Measurements from ENCODE around the gene GALNT16. TPM values are rescaled to one million over a fixed set of nuclear protein-coding genes. Genes with fewer than 3 reads are reported as not detected.
A peak's percentile ranks its signal among the peaks of the same experiment; 100 is the strongest.

Gene GALNT16
- total RNA-seq, 1 experiment from 2014 or later = 0.33 TPM

DNA sequence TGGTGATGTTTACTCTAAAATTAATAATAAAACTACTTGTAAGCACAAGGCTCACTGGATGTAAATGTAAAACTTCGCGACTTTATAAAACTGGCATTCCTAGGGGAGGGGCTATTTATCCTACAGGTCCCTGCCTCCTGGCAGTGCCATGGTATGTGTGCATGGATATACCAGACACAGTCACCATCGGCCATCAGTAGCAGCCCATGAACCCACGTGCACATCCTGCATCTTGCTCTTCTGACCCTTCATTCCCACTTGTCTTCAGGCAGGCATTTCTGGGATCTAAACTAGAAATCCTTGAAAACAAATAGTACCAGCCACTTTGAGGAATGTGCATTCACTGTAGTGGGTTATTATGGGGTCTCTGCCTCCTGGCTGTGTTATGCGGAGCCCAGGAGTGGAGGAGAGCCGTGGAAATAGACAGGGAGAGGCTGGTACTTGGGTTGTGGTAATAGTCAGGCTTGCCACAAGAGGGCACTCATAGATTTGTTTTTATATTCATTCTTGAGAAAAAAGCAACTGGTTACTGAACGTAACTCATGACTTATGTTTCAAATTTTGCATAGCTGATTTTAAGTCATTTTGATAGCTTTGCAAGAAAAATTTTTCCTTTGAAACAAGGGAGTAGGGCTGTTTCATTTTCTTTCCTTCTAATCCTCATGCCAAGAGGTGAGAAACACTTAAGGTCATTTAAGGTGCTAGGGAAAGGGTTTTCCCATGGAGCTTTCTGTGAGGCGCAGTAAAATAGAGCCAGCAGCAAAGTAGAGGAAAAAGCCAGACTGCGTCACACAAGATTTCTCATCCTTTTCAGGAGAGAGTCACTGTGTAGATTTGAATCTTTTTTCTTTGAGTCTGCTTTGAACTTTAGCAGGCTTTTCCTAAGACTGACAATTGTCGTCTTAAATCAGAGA lies 17.4 kb upstream of the GALNT16 start:
- Histone ChIP-seq H3K27me3 (ENCODE audit: low read length) (no peaks in the 10 kb centered on the region), H3K79me2 (ENCODE audit: low read length) (no peaks in the 10 kb centered on the region), H3K27ac (ENCODE audit: low read length) (no peak overlapping the region), H3K4me2 (ENCODE audit: low read length) (no peak overlapping the region), H3K9me2 (replicated peaks; ENCODE audit: low read length) (no peaks in the 10 kb centered on the region), H3K4me3 (ENCODE audit: low read length) (no peak overlapping the region), H3K9ac (ENCODE audit: low read length) (no peak overlapping the region), H3K4me1 (ENCODE audit: insufficient read depth, low read length) (no peaks in the 10 kb centered on the region), H2AFZ (ENCODE audit: low read length) (no peak overlapping the region), H3K9me3 (ENCODE audit: low read length) (no peaks in the 10 kb centered on the region), H4K20me1 (ENCODE audit: low read length) (no peaks in the 10 kb centered on the region), H3K36me3 (ENCODE audit: low read depth, low read length) (peaks cover 9% of the 10 kb centered on the region; the same call in 1 of the 2 replicates), H3F3A (ENCODE audit: low read length, unreplicated experiment) (no peaks in the 10 kb centered on the region)
- ChIA-PET CTCF (interaction anchor here (0.6 to 2.2 kb wide), 12 partner anchors 14 to 514 kb away, joined by 3 to 12 read pairs (median 4); no protein-coding TSS in a partner anchor), POLR2A (ENCODE audit: unreplicated experiment) (interaction anchor here (0.7 kb wide), 2 partner anchors 36 to 110 kb away, joined by 5 to 8 read pairs; no protein-coding TSS in a partner anchor)
- ATAC-seq (peak; percentile 89), DNase-seq (peak; percentile 79)
- intact Hi-C loops (cut with micrococcal nuclease) = loop anchor here (1.0 to 5.0 kb wide), 7 partner anchors 46 to 332 kb away; partner anchors contain the start of genes CCDC177, ERH and SLC39A9
- TF ChIP-seq, protein P1, sequence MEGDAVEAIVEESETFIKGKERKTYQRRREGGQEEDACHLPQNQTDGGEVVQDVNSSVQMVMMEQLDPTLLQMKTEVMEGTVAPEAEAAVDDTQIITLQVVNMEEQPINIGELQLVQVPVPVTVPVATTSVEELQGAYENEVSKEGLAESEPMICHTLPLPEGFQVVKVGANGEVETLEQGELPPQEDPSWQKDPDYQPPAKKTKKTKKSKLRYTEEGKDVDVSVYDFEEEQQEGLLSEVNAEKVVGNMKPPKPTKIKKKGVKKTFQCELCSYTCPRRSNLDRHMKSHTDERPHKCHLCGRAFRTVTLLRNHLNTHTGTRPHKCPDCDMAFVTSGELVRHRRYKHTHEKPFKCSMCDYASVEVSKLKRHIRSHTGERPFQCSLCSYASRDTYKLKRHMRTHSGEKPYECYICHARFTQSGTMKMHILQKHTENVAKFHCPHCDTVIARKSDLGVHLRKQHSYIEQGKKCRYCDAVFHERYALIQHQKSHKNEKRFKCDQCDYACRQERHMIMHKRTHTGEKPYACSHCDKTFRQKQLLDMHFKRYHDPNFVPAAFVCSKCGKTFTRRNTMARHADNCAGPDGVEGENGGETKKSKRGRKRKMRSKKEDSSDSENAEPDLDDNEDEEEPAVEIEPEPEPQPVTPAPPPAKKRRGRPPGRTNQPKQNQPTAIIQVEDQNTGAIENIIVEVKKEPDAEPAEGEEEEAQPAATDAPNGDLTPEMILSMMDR (conservative IDR thresholded peaks at IDR 0.05; ENCODE audit: low read depth, low read length) = peak; percentile 93
- TF ChIP-seq EZH2 (IDR thresholded peaks at IDR 0.05; ENCODE audit: low read length, unreplicated experiment) = no peak
- no peak for TF ChIP-seq EZH2phosphoT487 (IDR thresholded peaks at IDR 0.05; ENCODE audit: borderline replicate concordance, low read length)
- BruUV-seq (replicated peaks) = no TSS peak

DNA sequence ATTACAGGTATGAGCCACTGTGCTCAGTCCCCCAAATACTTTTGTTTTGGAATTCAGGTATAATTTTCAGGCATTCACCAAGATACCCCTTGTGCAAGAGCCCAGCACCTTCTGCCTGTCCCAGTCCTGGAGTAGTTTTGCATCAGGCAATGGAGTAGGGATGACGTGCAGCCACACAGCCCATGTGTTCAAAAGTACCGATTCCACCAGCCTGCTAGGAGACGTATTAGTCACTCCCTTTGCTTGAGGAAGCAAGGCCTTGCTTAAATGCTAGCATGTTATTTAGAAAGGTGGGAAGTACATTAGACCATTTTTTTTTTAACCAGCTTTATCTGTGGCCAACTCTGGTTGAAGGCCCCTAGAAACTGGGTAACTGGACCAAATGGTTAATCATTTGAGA lies 15.0 kb upstream of the GALNT16 start:
- Histone ChIP-seq H3K27me3 (ENCODE audit: low read length) (no peaks in the 10 kb centered on the region), H2AFZ (ENCODE audit: low read length) (no peak overlapping the region), H3K9me2 (replicated peaks; ENCODE audit: low read length) (no peaks in the 10 kb centered on the region), H3K9ac (ENCODE audit: low read length) (no peak overlapping the region), H4K20me1 (ENCODE audit: low read length) (no peaks in the 10 kb centered on the region), H3K4me1 (ENCODE audit: insufficient read depth, low read length) (no peaks in the 10 kb centered on the region), H3K9me3 (ENCODE audit: low read length) (no peaks in the 10 kb centered on the region), H3K79me2 (ENCODE audit: low read length) (no peaks in the 10 kb centered on the region), H3K4me2 (ENCODE audit: low read length) (no peak overlapping the region), H3K4me3 (ENCODE audit: low read length) (no peak overlapping the region), H3K36me3 (ENCODE audit: low read depth, low read length) (no peaks in the 10 kb centered on the region), H3F3A (ENCODE audit: low read length, unreplicated experiment) (no peaks in the 10 kb centered on the region), H3K27ac (ENCODE audit: low read length) (no peak overlapping the region)
- TF ChIP-seq EZH2phosphoT487 (IDR thresholded peaks at IDR 0.05; ENCODE audit: borderline replicate concordance, low read length) (no peak), EZH2 (IDR thresholded peaks at IDR 0.05; ENCODE audit: low read length, unreplicated experiment) (no peak)
- TF ChIP-seq, protein P1 (conservative IDR thresholded peaks at IDR 0.05; ENCODE audit: low read depth, low read length) = no peak
- ChIA-PET CTCF (interaction anchor here (0.6 kb wide), 1 partner anchor 482 kb away, joined by 3 read pairs; no protein-coding TSS in a partner anchor), POLR2A (ENCODE audit: unreplicated experiment) (no interaction called here)
- no TSS peak for BruUV-seq (replicated peaks)
- intact Hi-C loops (cut with micrococcal nuclease) = loop anchor here (5.0 kb wide), 1 partner anchor 232 kb away; no protein-coding TSS in a partner anchor
- no peak for ATAC-seq
- DNase-seq = no peak

Data from PC-3 (cell line).